Measurements from ENCODE around the gene KLK7.

- TF ChIP-seq CTCF (IDR thresholded peaks at IDR 0.05) (no peak), POLR2A (IDR thresholded peaks at IDR 0.05) (no peak)
These were observed 41.7 kb upstream of the KLK7 start for GRCh38 chr19:51025401-51025800.

Data from esophagus squamous epithelium (tissue), 4 donors.